ENCODE results near the gene STPG1. TPM values are rescaled to one million over a fixed set of nuclear protein-coding genes. Genes with fewer than 3 reads are reported as not detected.

STPG1 gene
- total RNA-seq, 1 experiment from 2014 or later, result 9.2 TPM

- Histone ChIP-seq H3K36me3 (ENCODE audit: insufficient read depth, low read length) (no peaks in the 10 kb centered on the region), H3K4me2 (ENCODE audit: low read depth, low read length, poor library complexity, severe bottlenecking) (no peak overlapping the region), H3K27ac (ENCODE audit: low read length) (no peak overlapping the region), H3K79me2 (ENCODE audit: low read length) (no peaks in the 10 kb centered on the region), H3K4me3 (ENCODE audit: low read length) (no peak overlapping the region), H2AFZ (ENCODE audit: low read length) (no peak overlapping the region), H3K9me2 (replicated peaks; ENCODE audit: insufficient read depth, low read length) (no peaks in the 10 kb centered on the region), H4K20me1 (ENCODE audit: insufficient read depth, low read depth, low read length) (no peaks in the 10 kb centered on the region), H3K9ac (ENCODE audit: low read length) (no peak overlapping the region), H3K9me3 (ENCODE audit: low read length) (no peaks in the 10 kb centered on the region), H3K4me1 (ENCODE audit: low read length) (peaks cover 9% of the 10 kb centered on the region), H3K27me3 (ENCODE audit: low read length) (no peaks in the 10 kb centered on the region)
- DNase-seq, result no peak
Measured at GRCh38 chr1:24337455-24337854, 76.1 kb downstream of the STPG1 start.

- H3K9ac ChIP-seq (ENCODE audit: low read length), result no peak overlapping the region
- no peaks in the 10 kb centered on the region for H4K20me1 ChIP-seq (ENCODE audit: insufficient read depth, low read depth, low read length)
- DNase-seq, result no peak
- H3K27ac ChIP-seq (ENCODE audit: low read length), result no peak overlapping the region
- no peak overlapping the region for H3K4me3 ChIP-seq (ENCODE audit: low read length)
- peaks cover 3% of the 10 kb centered on the region for H3K4me1 ChIP-seq (ENCODE audit: low read length)
- H3K36me3 ChIP-seq (ENCODE audit: insufficient read depth, low read length), result no peaks in the 10 kb centered on the region
- no peaks in the 10 kb centered on the region for H3K9me2 ChIP-seq (replicated peaks; ENCODE audit: insufficient read depth, low read length)
- H3K79me2 ChIP-seq (ENCODE audit: low read length), result no peaks in the 10 kb centered on the region
- no peaks in the 10 kb centered on the region for H3K9me3 ChIP-seq (ENCODE audit: low read length)
- H2AFZ ChIP-seq (ENCODE audit: low read length), result no peak overlapping the region
- no peak overlapping the region for H3K4me2 ChIP-seq (ENCODE audit: low read depth, low read length, poor library complexity, severe bottlenecking)
- no peaks in the 10 kb centered on the region for H3K27me3 ChIP-seq (ENCODE audit: low read length)
Measured at GRCh38 chr1:24336075-24336474, 77.5 kb downstream of the STPG1 start.

- H4K20me1 ChIP-seq (ENCODE audit: insufficient read depth, low read depth, low read length), result no peaks in the 10 kb centered on the region
- no peaks in the 10 kb centered on the region for H3K9me2 ChIP-seq (replicated peaks; ENCODE audit: insufficient read depth, low read length)
- H3K4me1 ChIP-seq (ENCODE audit: low read length), result no peaks in the 10 kb centered on the region
- no peak overlapping the region for H3K27ac ChIP-seq (ENCODE audit: low read length)
- no peak for DNase-seq
- H3K4me2 ChIP-seq (ENCODE audit: low read depth, low read length, poor library complexity, severe bottlenecking), result no peak overlapping the region
- H3K4me3 ChIP-seq (ENCODE audit: low read length), result no peak overlapping the region
- no peaks in the 10 kb centered on the region for H3K27me3 ChIP-seq (ENCODE audit: low read length)
- H3K9ac ChIP-seq (ENCODE audit: low read length), result no peak overlapping the region
- H3K36me3 ChIP-seq (ENCODE audit: insufficient read depth, low read length), result no peaks in the 10 kb centered on the region
- no peaks in the 10 kb centered on the region for H3K79me2 ChIP-seq (ENCODE audit: low read length)
- H2AFZ ChIP-seq (ENCODE audit: low read length), result no peak overlapping the region
- no peaks in the 10 kb centered on the region for H3K9me3 ChIP-seq (ENCODE audit: low read length)
Measured at GRCh38 chr1:24331961-24332673, 81.5 kb downstream of the STPG1 start.

GRCh38 chr1:24329797-24330543, 83.6 kb downstream of the STPG1 start:
- Histone ChIP-seq H3K4me3 (ENCODE audit: low read length) (no peak overlapping the region), H3K4me1 (ENCODE audit: low read length) (peaks cover 7% of the 10 kb centered on the region), H4K20me1 (ENCODE audit: insufficient read depth, low read depth, low read length) (no peaks in the 10 kb centered on the region), H3K9ac (ENCODE audit: low read length) (no peak overlapping the region), H3K36me3 (ENCODE audit: insufficient read depth, low read length) (no peaks in the 10 kb centered on the region), H3K4me2 (ENCODE audit: low read depth, low read length, poor library complexity, severe bottlenecking) (no peak overlapping the region), H3K27ac (ENCODE audit: low read length) (no peak overlapping the region), H3K27me3 (ENCODE audit: low read length) (no peaks in the 10 kb centered on the region), H3K79me2 (ENCODE audit: low read length) (no peaks in the 10 kb centered on the region), H3K9me2 (replicated peaks; ENCODE audit: insufficient read depth, low read length) (no peaks in the 10 kb centered on the region), H3K9me3 (ENCODE audit: low read length) (no peaks in the 10 kb centered on the region), H2AFZ (ENCODE audit: low read length) (no peak overlapping the region)
- no peak for DNase-seq

- Histone ChIP-seq H3K4me1 (ENCODE audit: low read length) (peaks cover 7% of the 10 kb centered on the region), H3K36me3 (ENCODE audit: insufficient read depth, low read length) (no peaks in the 10 kb centered on the region), H3K79me2 (ENCODE audit: low read length) (no peaks in the 10 kb centered on the region), H3K4me3 (ENCODE audit: low read length) (no peak overlapping the region), H3K27ac (ENCODE audit: low read length) (no peak overlapping the region), H3K4me2 (ENCODE audit: low read depth, low read length, poor library complexity, severe bottlenecking) (no peak overlapping the region), H4K20me1 (ENCODE audit: insufficient read depth, low read depth, low read length) (no peaks in the 10 kb centered on the region), H3K9me3 (ENCODE audit: low read length) (no peaks in the 10 kb centered on the region), H3K9me2 (replicated peaks; ENCODE audit: insufficient read depth, low read length) (no peaks in the 10 kb centered on the region), H3K9ac (ENCODE audit: low read length) (no peak overlapping the region), H3K27me3 (ENCODE audit: low read length) (no peaks in the 10 kb centered on the region), H2AFZ (ENCODE audit: low read length) (no peak overlapping the region)
- DNase-seq, result no peak
Measured at GRCh38 chr1:24329331-24329730, 84.3 kb downstream of the STPG1 start.

- H3K9me3 ChIP-seq (ENCODE audit: low read length), result no peaks in the 10 kb centered on the region
- H3K27ac ChIP-seq (ENCODE audit: low read length), result no peak overlapping the region
- peaks cover 11% of the 10 kb centered on the region for H3K4me1 ChIP-seq (ENCODE audit: low read length)
- DNase-seq, result no peak
- H3K9ac ChIP-seq (ENCODE audit: low read length), result no peak overlapping the region
- no peak overlapping the region for H2AFZ ChIP-seq (ENCODE audit: low read length)
- H3K4me3 ChIP-seq (ENCODE audit: low read length), result no peak overlapping the region
- H3K36me3 ChIP-seq (ENCODE audit: insufficient read depth, low read length), result no peaks in the 10 kb centered on the region
- no peaks in the 10 kb centered on the region for H3K79me2 ChIP-seq (ENCODE audit: low read length)
- no peaks in the 10 kb centered on the region for H4K20me1 ChIP-seq (ENCODE audit: insufficient read depth, low read depth, low read length)
- H3K27me3 ChIP-seq (ENCODE audit: low read length), result no peaks in the 10 kb centered on the region
- H3K9me2 ChIP-seq (replicated peaks; ENCODE audit: insufficient read depth, low read length), result no peaks in the 10 kb centered on the region
- H3K4me2 ChIP-seq (ENCODE audit: low read depth, low read length, poor library complexity, severe bottlenecking), result no peak overlapping the region
Measured at GRCh38 chr1:24327891-24328290, 85.7 kb downstream of the STPG1 start.

- H3K27ac ChIP-seq (ENCODE audit: low read length), result no peak overlapping the region
- no peaks in the 10 kb centered on the region for H3K79me2 ChIP-seq (ENCODE audit: low read length)
- no peaks in the 10 kb centered on the region for H3K36me3 ChIP-seq (ENCODE audit: insufficient read depth, low read length)
- 0 out of 2 replicates have a peak, but pooled peaks cover 4% of the 10 kb centered on the region for H3K27me3 ChIP-seq (ENCODE audit: low read length)
- H4K20me1 ChIP-seq (ENCODE audit: insufficient read depth, low read depth, low read length), result no peaks in the 10 kb centered on the region
- no peaks in the 10 kb centered on the region for H3K9me2 ChIP-seq (replicated peaks; ENCODE audit: insufficient read depth, low read length)
- H3K9me3 ChIP-seq (ENCODE audit: low read length), result no peaks in the 10 kb centered on the region
- no peak overlapping the region for H2AFZ ChIP-seq (ENCODE audit: low read length)
- H3K4me1 ChIP-seq (ENCODE audit: low read length), result peaks cover 15% of the 10 kb centered on the region
- no peak for DNase-seq
- no peak overlapping the region for H3K4me3 ChIP-seq (ENCODE audit: low read length)
- no peak overlapping the region for H3K4me2 ChIP-seq (ENCODE audit: low read depth, low read length, poor library complexity, severe bottlenecking)
- H3K9ac ChIP-seq (ENCODE audit: low read length), result no peak overlapping the region
Measured at GRCh38 chr1:24327486-24327885, 86.1 kb downstream of the STPG1 start.

GRCh38 chr1:24325587-24326449, 87.8 kb downstream of the STPG1 start:
- Histone ChIP-seq H3K9me2 (replicated peaks; ENCODE audit: insufficient read depth, low read length) (no peaks in the 10 kb centered on the region), H3K9me3 (ENCODE audit: low read length) (no peaks in the 10 kb centered on the region), H2AFZ (ENCODE audit: low read length) (no peak overlapping the region), H3K9ac (ENCODE audit: low read length) (no peak overlapping the region), H3K27me3 (ENCODE audit: low read length) (0 out of 2 replicates have a peak, but pooled peaks cover 6% of the 10 kb centered on the region), H3K4me1 (ENCODE audit: low read length) (peaks cover 29% of the 10 kb centered on the region), H3K4me3 (ENCODE audit: low read length) (no peak overlapping the region), H3K79me2 (ENCODE audit: low read length) (no peaks in the 10 kb centered on the region), H3K4me2 (ENCODE audit: low read depth, low read length, poor library complexity, severe bottlenecking) (no peak overlapping the region), H3K27ac (ENCODE audit: low read length) (no peak overlapping the region), H3K36me3 (ENCODE audit: insufficient read depth, low read length) (no peaks in the 10 kb centered on the region), H4K20me1 (ENCODE audit: insufficient read depth, low read depth, low read length) (no peaks in the 10 kb centered on the region)
- no peak for DNase-seq

Data from Karpas-422 (cell line).